Mucosa of descending colon (tissue), 3 donors: ENCODE data around the gene GNAI3. TPM values are rescaled to one million over a fixed set of nuclear protein-coding genes. Genes with fewer than 3 reads are reported as not detected.

Source experiments
- ATAC-seq: fragments of 200-7000 bp; cut with Tn5 transposase; one replicate; pipeline ENCODE4 v1.9.1; 2020; ENCODE audit warnings: mild to moderate bottlenecking, moderate library complexity
- DNase-seq, 3 donors: peaks; one replicate each; pipeline ENCODE4 v3.0.0-alpha.2; 2020
- H3K36me3 ChIP-seq: fragments of 200-600 bp; one replicate; pipeline ENCODE4 v1.8.0; 2021; ENCODE audit warnings: low read depth, mild to moderate bottlenecking
- H3K4me1 ChIP-seq: fragments of 200-600 bp; one replicate; pipeline ENCODE4 v1.8.0; 2021; ENCODE audit warnings: low read depth, mild to moderate bottlenecking
- H3K4me3 ChIP-seq: fragments of 200-600 bp; one replicate; pipeline ENCODE4 v1.8.0; 2021; ENCODE audit warnings: mild to moderate bottlenecking
- H3K9me3 ChIP-seq: fragments of 200-600 bp; one replicate; pipeline ENCODE4 v1.8.0; 2021; ENCODE audit warnings: mild to moderate bottlenecking
- CTCF ChIP-seq: fragments of 200-600 bp; IDR thresholded peaks from one replicate; pipeline ENCODE4 v1.8.0; 2022; ENCODE audit warnings: antibody characterized with exemption, mild to moderate bottlenecking
- intact Hi-C, 2 donors: fragments of 100-400 bp; cut with DNase I in 1 of 2; cut with micrococcal nuclease in 1 of 2; formaldehyde crosslinking; loops; one replicate each; pipeline versions ENCODE4 v1.11.0 to v1.11.1; 2022; cut with DNase I, micrococcal nuclease
- total RNA-seq, 3 donors: library from RNA; stranded (reverse); fragmentation: NEBNext Ultra II Directional in 2 of 3; extraction: Animal tissue kit (Norgen Biotek cat#: 25700) in 2 of 3; gene quantifications; one replicate each; pipeline versions ENCODE4 v1.2.1 to v1.2.4, GENCODE V29; 2021 to 2023
- donor health status: DM: no; HTN: no; CAD: no; lungs with moderate emphysema.
- donor health status: DM: no; HTN: no; CAD: no.
- donor health status: DM: no; HTN: yes; CAD: no.

Gene GNAI3
- total RNA-seq, 3 donors from 2014 or later: 6.5 to 8.3 (median 7.6) TPM

- intact Hi-C loops: no loop called here
- H3K4me3 ChIP-seq: no peak overlapping the region
- DNase-seq: no peak
- H3K9me3 ChIP-seq: no peaks in the 10 kb centered on the region
- no peaks in the 10 kb centered on the region for H3K36me3 ChIP-seq
- ATAC-seq: peak; percentile 54
- peaks cover 34% of the 10 kb centered on the region for H3K4me1 ChIP-seq
- TF ChIP-seq CTCF: no peak
Measured at GRCh38 chr1:109567877-109568672, 19.7 kb downstream of the GNAI3 start.

GRCh38 chr1:109569323-109569722 is 20.9 kb downstream of the GNAI3 start:
- H3K4me1 ChIP-seq: peaks cover 25% of the 10 kb centered on the region
- intact Hi-C loops: no loop called here
- TF ChIP-seq CTCF: no peak
- H3K4me3 ChIP-seq: no peak overlapping the region
- no peaks in the 10 kb centered on the region for H3K9me3 ChIP-seq
- no peak for ATAC-seq
- no peak for DNase-seq
- no peaks in the 10 kb centered on the region for H3K36me3 ChIP-seq

- Histone ChIP-seq H3K4me1 (peaks cover 25% of the 10 kb centered on the region), H3K9me3 (no peaks in the 10 kb centered on the region), H3K4me3 (no peak overlapping the region), H3K36me3 (no peaks in the 10 kb centered on the region)
- no peak for TF ChIP-seq CTCF
- ATAC-seq (peak; percentile 49), DNase-seq (no peak)
- intact Hi-C loops: no loop called here
Measured at GRCh38 chr1:109570414-109570813, 22.0 kb downstream of the GNAI3 start.

GRCh38 chr1:109573785-109574184 is 25.4 kb downstream of the GNAI3 start:
- no peak overlapping the region for H3K4me3 ChIP-seq
- ATAC-seq (peak; percentile 54), DNase-seq (no peak)
- TF ChIP-seq CTCF: no peak
- H3K36me3 ChIP-seq: no peaks in the 10 kb centered on the region
- intact Hi-C loops: no loop called here
- peaks cover 3% of the 10 kb centered on the region for H3K4me1 ChIP-seq
- no peaks in the 10 kb centered on the region for H3K9me3 ChIP-seq

- H3K9me3 ChIP-seq: no peaks in the 10 kb centered on the region
- intact Hi-C loops: no loop called here
- H3K36me3 ChIP-seq: peaks cover 6% of the 10 kb centered on the region
- ATAC-seq (no peak), DNase-seq (no peak)
- H3K4me3 ChIP-seq: no peak overlapping the region
- TF ChIP-seq CTCF: no peak
- H3K4me1 ChIP-seq: no peaks in the 10 kb centered on the region
Measured at GRCh38 chr1:109578947-109579443, 30.6 kb downstream of the GNAI3 start.
